H9 (cell line): ENCODE results near the gene PRPF40A. TPM values are rescaled to one million over a fixed set of nuclear protein-coding genes. Genes with fewer than 3 reads are reported as not detected.
A peak's percentile ranks its signal among the peaks of the same experiment; 100 is the strongest.
"Not testable (repeated sequence)": the region's sequence is repeated elsewhere in the genome, so short reads cannot be mapped to it uniquely, and the experiment has no call there.

ENCODE experiments used
- DNase-seq: peaks from one replicate; pipeline ENCODE4 v3.0.0-alpha.2; 2017
- H2AFZ ChIP-seq: one replicate; pipeline ENCODE4 v1.6.1; 2013; ENCODE audit warnings: mild to moderate bottlenecking, low read length, control low read depth, moderate library complexity
- H2AK5ac ChIP-seq: 2 replicates; pipeline ENCODE4 v1.6.1; 2013; ENCODE audit warnings: low read length, control low read depth, mixed read lengths; ENCODE audit not compliant: insufficient read length
- H2BK120ac ChIP-seq: one replicate; pipeline ENCODE4 v1.6.1; 2013; ENCODE audit warnings: low read depth, mild to moderate bottlenecking, low read length, control low read depth, inconsistent platforms; ENCODE audit not compliant: poor library complexity, severe bottlenecking
- H2BK12ac ChIP-seq: 2 replicates; pipeline ENCODE4 v1.6.1; 2013; ENCODE audit warnings: low read length, control low read depth, mixed read lengths, low read depth; ENCODE audit not compliant: insufficient read length
- H2BK15ac ChIP-seq: 2 replicates; pipeline ENCODE4 v1.6.1; 2013; ENCODE audit warnings: low read depth, low read length, control low read depth
- H2BK20ac ChIP-seq: one replicate; pipeline ENCODE4 v1.6.1; 2013; ENCODE audit warnings: low read depth, mild to moderate bottlenecking, low read length, control low read depth, inconsistent platforms; ENCODE audit not compliant: poor library complexity, severe bottlenecking
- H2BK5ac ChIP-seq: 2 replicates; pipeline ENCODE4 v1.6.1; 2013; ENCODE audit warnings: low read length, control low read depth, mixed read lengths; ENCODE audit not compliant: insufficient read length
- H3K14ac ChIP-seq: 2 replicates; pipeline ENCODE4 v1.6.1; 2013; ENCODE audit warnings: low read length, control low read depth; ENCODE audit not compliant: insufficient read depth
- H3K18ac ChIP-seq: 2 replicates; pipeline ENCODE4 v1.6.1; 2013; ENCODE audit warnings: low read depth, mild to moderate bottlenecking, mixed read lengths, low read length, control low read depth; ENCODE audit not compliant: insufficient read length
- H3K23ac ChIP-seq: 2 replicates; pipeline ENCODE4 v1.6.1; 2013; ENCODE audit warnings: low read length, control low read depth, mixed read lengths, low read depth; ENCODE audit not compliant: insufficient read length
- H3K23me2 ChIP-seq: 2 replicates; pipeline ENCODE4 v1.6.1; 2013; ENCODE audit warnings: low read depth, mild to moderate bottlenecking, mixed read lengths, low read length, control low read depth; ENCODE audit not compliant: insufficient read length, poor library complexity, severe bottlenecking
- H3K27ac ChIP-seq: 2 replicates; pipeline ENCODE4 v1.5.1; 2013; ENCODE audit warnings: low read length, control low read depth, mixed read lengths, low read depth; ENCODE audit not compliant: insufficient read length
- H3K27me3 ChIP-seq: 2 replicates; pipeline ENCODE4 v1.6.1; 2013; ENCODE audit warnings: low read length, control low read depth, inconsistent platforms; ENCODE audit not compliant: insufficient read depth
- H3K4ac ChIP-seq: 2 replicates; pipeline ENCODE4 v1.6.1; 2013; ENCODE audit warnings: low read depth, mild to moderate bottlenecking, control low read depth, inconsistent platforms, low read length, moderate library complexity
- H3K4me1 ChIP-seq: 2 replicates; pipeline ENCODE4 v1.6.1; 2013; ENCODE audit warnings: low read length, control low read depth, inconsistent platforms; ENCODE audit not compliant: insufficient read depth
- H3K4me2 ChIP-seq: 2 replicates; pipeline ENCODE4 v1.6.1; 2013; ENCODE audit warnings: low read length, control low read depth, mixed read lengths; ENCODE audit not compliant: insufficient read length, insufficient read depth
- H3K56ac ChIP-seq: 2 replicates; pipeline ENCODE4 v1.6.1; 2013; ENCODE audit warnings: low read depth, mild to moderate bottlenecking, mixed read lengths, low read length, control low read depth; ENCODE audit not compliant: insufficient read length
- H3K79me1 ChIP-seq: 2 replicates; pipeline ENCODE4 v1.6.1; 2013; ENCODE audit warnings: low read depth, mild to moderate bottlenecking, moderate library complexity, low read length, control low read depth, inconsistent platforms; ENCODE audit not compliant: insufficient read depth, poor library complexity, severe bottlenecking
- H3K79me2 ChIP-seq: 2 replicates; pipeline ENCODE4 v1.6.1; 2013; ENCODE audit warnings: low read length, control low read depth, inconsistent platforms; ENCODE audit not compliant: insufficient read depth
- H3K9ac ChIP-seq: 2 replicates; pipeline ENCODE4 v1.6.1; 2013; ENCODE audit warnings: low read length, control low read depth, mixed read lengths; ENCODE audit not compliant: insufficient read length; ENCODE audit errors: extremely low read depth
- H3K9me3 ChIP-seq: one replicate; pipeline ENCODE4 v1.6.1; 2013; ENCODE audit warnings: low read depth, low read length, inconsistent platforms; ENCODE audit not compliant: control insufficient read depth
- H3T11ph ChIP-seq: one replicate; pipeline ENCODE4 v1.6.1; 2013; ENCODE audit warnings: mild to moderate bottlenecking, low read length, control low read depth, inconsistent platforms
- H4K20me1 ChIP-seq: one replicate; pipeline ENCODE4 v1.6.1; 2013; ENCODE audit not compliant: control insufficient read depth, insufficient read length, insufficient read depth
- H4K5ac ChIP-seq: 2 replicates; pipeline ENCODE4 v1.6.1; 2013; ENCODE audit warnings: low read depth, mild to moderate bottlenecking, mixed read lengths, low read length, control low read depth; ENCODE audit not compliant: insufficient read length
- H4K8ac ChIP-seq: replicated peaks from 2 replicates; pipeline ENCODE4 v1.6.1; 2013; ENCODE audit warnings: low read length, control low read depth, mixed read lengths, low read depth; ENCODE audit not compliant: insufficient read length
- H4K91ac ChIP-seq: 2 replicates; pipeline ENCODE4 v1.6.1; 2013; ENCODE audit warnings: low read depth, mild to moderate bottlenecking, moderate library complexity, mixed read lengths, low read length, control low read depth; ENCODE audit not compliant: insufficient read length
- H3K27ac Mint-ChIP-seq, 3 experiments: 2 replicates in 2 of 3; 3 replicates in 1 of 3; pipeline ENCODE4 v1.8.0; 2020 to 2021; ENCODE audit warnings: mixed read lengths in 3 of 3, mild to moderate bottlenecking in 1 of 3, moderate library complexity in 1 of 3
- H3K27me3 Mint-ChIP-seq: 2 replicates; pipeline ENCODE4 v1.8.0; 2021; ENCODE audit warnings: low read depth, mild to moderate bottlenecking, moderate library complexity, mixed read lengths
- H3K36me3 Mint-ChIP-seq, 3 experiments: 2 replicates in 2 of 3; 3 replicates in 1 of 3; pipeline ENCODE4 v1.8.0; 2020 to 2021; ENCODE audit warnings: low read depth in 3 of 3, mixed read lengths in 3 of 3; ENCODE audit not compliant: insufficient read depth in 1 of 3
- H3K4me1 Mint-ChIP-seq, 2 experiments: 2 replicates each; pipeline ENCODE4 v1.8.0; 2020; ENCODE audit warnings: mixed read lengths in 2 of 2
- H3K4me3 Mint-ChIP-seq, 2 experiments: 2 replicates in 1 of 2; 3 replicates in 1 of 2; pipeline ENCODE4 v1.8.0; 2020 to 2021; ENCODE audit warnings: mild to moderate bottlenecking in 2 of 2, mixed read lengths in 2 of 2, moderate library complexity in 1 of 2
- H3K9me3 Mint-ChIP-seq, 2 experiments: 2 replicates in 1 of 2; 3 replicates in 1 of 2; pipeline ENCODE4 v1.8.0; 2020; ENCODE audit warnings: mild to moderate bottlenecking in 2 of 2, mixed read lengths in 2 of 2, moderate library complexity in 1 of 2
- CTCF ChIP-seq: fragments of 200-600 bp; sonication (generic); conservative IDR thresholded peaks from 3 replicates; pipeline ENCODE4 v1.8.0; 2021; ENCODE audit warnings: antibody characterized with exemption, mild to moderate bottlenecking
- WGBS: extraction: QIAGEN DNeasy Blood & Tissue Kit; methylation state at CpG from one replicate; pipeline ENCODE4 v1.1.7; 2013; ENCODE audit warnings: missing lambda C conversion rate, low lambda C conversion rate, mixed read lengths; ENCODE audit not compliant: insufficient read length; ENCODE audit errors: extremely low coverage; 5-methylcytosine and 5-hydroxymethylcytosine counted together
- total RNA-seq: library from RNA; stranded (reverse); gene quantifications from 2 replicates; pipeline ENCODE4 v1.2.1, GENCODE V29; 2021

The PRPF40A gene
- total RNA-seq, 1 experiment from 2014 or later = 158 TPM

GRCh38 chr2:152740743-152741328 lies 23.6 kb upstream of the PRPF40A start:
- no peak overlapping the region for H3K4me2 ChIP-seq
- H3K9me3 ChIP-seq = peaks cover 4% of the 10 kb centered on the region
- no peak overlapping the region for H2BK120ac ChIP-seq
- H3T11ph ChIP-seq = no peak overlapping the region
- no peak overlapping the region for H3K18ac ChIP-seq
- peaks cover 19 to 23% of the 10 kb centered on the region in 2 experiments for H3K9me3 Mint-ChIP-seq
- H3K14ac ChIP-seq = no peak overlapping the region
- H4K8ac ChIP-seq = no peak overlapping the region
- H2AFZ ChIP-seq = no peak overlapping the region
- no peaks in the 10 kb centered on the region for H3K4me1 Mint-ChIP-seq
- no CpG with 5 or more reads among the region's 2 CpGs for WGBS
- H3K9ac ChIP-seq = no peak overlapping the region
- no peak overlapping the region for H3K27ac Mint-ChIP-seq
- H2BK20ac ChIP-seq = no peak overlapping the region
- no peaks in the 10 kb centered on the region for H4K20me1 ChIP-seq
- H2BK12ac ChIP-seq = no peak overlapping the region
- no peak overlapping the region for H4K5ac ChIP-seq
- no peak overlapping the region for H3K23ac ChIP-seq
- no peaks in the 10 kb centered on the region for H3K79me2 ChIP-seq
- no peaks in the 10 kb centered on the region for H3K27me3 ChIP-seq
- DNase-seq = no peak
- peak; percentile 76 for TF ChIP-seq CTCF
- no peak overlapping the region for H3K4ac ChIP-seq
- H2BK15ac ChIP-seq = no peak overlapping the region
- H3K27ac ChIP-seq = no peak overlapping the region
- H3K4me1 ChIP-seq = no peaks in the 10 kb centered on the region
- H3K36me3 Mint-ChIP-seq = peaks cover 40 to 48% (median 43%) of the 10 kb centered on the region in 3 experiments
- no peaks in the 10 kb centered on the region for H3K23me2 ChIP-seq
- no peak overlapping the region for H4K91ac ChIP-seq
- H3K56ac ChIP-seq = no peak overlapping the region
- no peak overlapping the region for H2BK5ac ChIP-seq
- no peaks in the 10 kb centered on the region for H3K27me3 Mint-ChIP-seq
- no peak overlapping the region for H2AK5ac ChIP-seq
- no peaks in the 10 kb centered on the region for H3K79me1 ChIP-seq
- H3K4me3 Mint-ChIP-seq = no peak overlapping the region

- not testable (repeated sequence) for H4K20me1 ChIP-seq, H3K79me1 ChIP-seq, H2AK5ac ChIP-seq, H3K18ac ChIP-seq, H3K79me2 ChIP-seq, H3K4me1 ChIP-seq, H2BK20ac ChIP-seq, H3K9ac ChIP-seq, H3K9me3 ChIP-seq, H3K4ac ChIP-seq, H3K56ac ChIP-seq, H3K14ac ChIP-seq, H3K23ac ChIP-seq, DNase-seq, H3T11ph ChIP-seq, H4K5ac ChIP-seq, H3K27me3 Mint-ChIP-seq, H2BK12ac ChIP-seq, H3K4me1 Mint-ChIP-seq, H2BK5ac ChIP-seq, H3K27me3 ChIP-seq, H3K4me2 ChIP-seq, H3K4me3 Mint-ChIP-seq, H2AFZ ChIP-seq, H4K8ac ChIP-seq, H3K23me2 ChIP-seq, H4K91ac ChIP-seq, H3K27ac Mint-ChIP-seq, H2BK120ac ChIP-seq, H2BK15ac ChIP-seq, H3K27ac ChIP-seq
- Mint-ChIP-seq H3K9me3 (peaks cover 19 to 23% of the 10 kb centered on the region in 2 experiments), H3K36me3 (peaks cover 46 to 52% (median 50%) of the 10 kb centered on the region in 3 experiments)
- no CpG with 5 or more reads among the region's 1 CpG for WGBS
Measured at GRCh38 chr2:152739705-152740104, 22.4 kb upstream of the PRPF40A start.
